CD14-positive monocyte (primary cell): ENCODE results near the gene C4BPA. TPM values are rescaled to one million over a fixed set of nuclear protein-coding genes. Genes with fewer than 3 reads are reported as not detected.

Experiments
- DNase-seq, 3 donors: peaks; one replicate each; pipeline ENCODE4 v3.0.0-alpha.2; 2011 to 2022
- H2AFZ ChIP-seq: 2 replicates; pipeline ENCODE4 v1.6.0; 2012; ENCODE audit warnings: mild to moderate bottlenecking, low read depth, low read length, inconsistent platforms; ENCODE audit not compliant: insufficient read depth, poor library complexity, severe bottlenecking
- H3K27ac ChIP-seq, 2 donors: 1 replicate in 1 of 2; 2 replicates in 1 of 2; pipeline ENCODE4 v1.5.1; 2012 to 2013; ENCODE audit warnings: low read length in 2 of 2, control low read depth in 1 of 2, inconsistent platforms in 1 of 2, low read depth in 1 of 2, mild to moderate bottlenecking in 1 of 2
- H3K27me3 ChIP-seq, 2 donors: one replicate each; pipeline versions ENCODE4 v1.6.0 to v1.6.1; 2011 to 2013; ENCODE audit warnings: low read length in 2 of 2; ENCODE audit not compliant: control insufficient read depth in 2 of 2, insufficient read depth in 2 of 2
- H3K36me3 ChIP-seq, 2 donors: replicated peaks in 1 of 2; 1 replicate in 1 of 2; 2 replicates in 1 of 2; pipeline versions ENCODE4 v1.5.1 to v1.6.1; 2012 to 2013; ENCODE audit warnings: low read length in 2 of 2, control low read depth in 1 of 2, inconsistent platforms in 1 of 2, mild to moderate bottlenecking in 1 of 2; ENCODE audit not compliant: insufficient read depth in 2 of 2, control insufficient read depth in 1 of 2
- H3K4me1 ChIP-seq, 2 donors: 1 replicate in 1 of 2; 2 replicates in 1 of 2; pipeline versions ENCODE4 v1.5.1 to v1.6.1; 2012 to 2013; ENCODE audit warnings: low read length in 2 of 2, control low read depth in 1 of 2, inconsistent platforms in 1 of 2, mild to moderate bottlenecking in 1 of 2, moderate library complexity in 1 of 2; ENCODE audit not compliant: insufficient read depth in 2 of 2, control insufficient read depth in 1 of 2
- H3K4me2 ChIP-seq: replicated peaks from 2 replicates; pipeline ENCODE3; 2012; ENCODE audit warnings: low read length, moderate library complexity, mild to moderate bottlenecking; ENCODE audit not compliant: poor library complexity, severe bottlenecking; ENCODE audit errors: extremely low read depth
- H3K4me3 ChIP-seq, 3 experiments: fragments of 200-600 bp in 1 of 3; sonication (generic) in 1 of 3; replicated peaks in 1 of 3; 1 replicate in 2 of 3; 2 replicates in 1 of 3; pipeline ENCODE4 v1.5.1; 2011 to 2013; ENCODE audit warnings: low read length in 3 of 3, mild to moderate bottlenecking in 3 of 3, control low read depth in 2 of 3, low read depth in 2 of 3, inconsistent platforms in 1 of 3, moderate library complexity in 1 of 3
- H3K79me2 ChIP-seq: 2 replicates; pipeline ENCODE4 v1.6.0; 2012; ENCODE audit warnings: mild to moderate bottlenecking, control low read depth, inconsistent platforms, low read length, moderate library complexity; ENCODE audit not compliant: insufficient read depth
- H3K9ac ChIP-seq: 2 replicates; pipeline ENCODE4 v1.6.0; 2017; ENCODE audit warnings: low read length, mild to moderate bottlenecking; ENCODE audit not compliant: insufficient read depth, poor library complexity, severe bottlenecking
- H3K9me3 ChIP-seq, 2 donors: replicated peaks in 1 of 2; 1 replicate in 1 of 2; 2 replicates in 1 of 2; pipeline versions ENCODE4 v1.5.1 to v1.6.1; 2012 to 2013; ENCODE audit warnings: low read length in 2 of 2, control low read depth in 1 of 2; ENCODE audit not compliant: control insufficient read depth in 1 of 2, insufficient read depth in 1 of 2
- H4K20me1 ChIP-seq: 2 replicates; pipeline ENCODE4 v1.6.0; 2012; ENCODE audit warnings: mild to moderate bottlenecking, low read length, control low read depth, moderate library complexity; ENCODE audit not compliant: insufficient read depth
- H3K27ac Mint-ChIP-seq, 7 donors: one replicate each; pipeline ENCODE4 v1.8.0; 2020; ENCODE audit warnings: mild to moderate bottlenecking in 7 of 7, mixed read lengths in 7 of 7, moderate library complexity in 6 of 7, inconsistent platforms in 2 of 7
- H3K27me3 Mint-ChIP-seq, 3 donors: one replicate each; pipeline ENCODE4 v1.8.0; 2021 to 2022; ENCODE audit warnings: low read depth in 3 of 3, mild to moderate bottlenecking in 3 of 3, mixed read lengths in 3 of 3, moderate library complexity in 3 of 3, inconsistent platforms in 1 of 3
- H3K36me3 Mint-ChIP-seq, 2 donors: one replicate each; pipeline ENCODE4 v1.8.0; 2020; ENCODE audit warnings: mixed read lengths in 2 of 2, inconsistent platforms in 1 of 2, mild to moderate bottlenecking in 1 of 2
- H3K4me1 Mint-ChIP-seq: one replicate; pipeline ENCODE4 v1.8.0; 2020; ENCODE audit warnings: mild to moderate bottlenecking, mixed read lengths
- H3K4me3 Mint-ChIP-seq, 2 donors: one replicate each; pipeline ENCODE4 v1.8.0; 2020; ENCODE audit warnings: mild to moderate bottlenecking in 2 of 2, mixed read lengths in 2 of 2, moderate library complexity in 1 of 2
- H3K9me3 Mint-ChIP-seq, 7 donors: one replicate each; pipeline ENCODE4 v1.8.0; 2020 to 2022; ENCODE audit warnings: mixed read lengths in 7 of 7, mild to moderate bottlenecking in 6 of 7, moderate library complexity in 6 of 7, inconsistent platforms in 2 of 7
- WGBS: methylation state at CpG from one replicate; pipeline ENCODE4 v1.1.5; 2013; ENCODE audit warnings: missing lambda C conversion rate; ENCODE audit not compliant: insufficient coverage; 5-methylcytosine and 5-hydroxymethylcytosine counted together
- intact Hi-C, 2 donors: fragments of 100-400 bp; cut with micrococcal nuclease; formaldehyde crosslinking; loops; one replicate each; pipeline versions ENCODE4 v1.15.0 to v1.15.1; 2023
- polyA plus RNA-seq, 3 donors: library from polyadenylated mRNA; depleted of rRNA in 1 of 3; unstranded in 2 of 3; stranded (reverse) in 1 of 3; fragments of 300-500 nt in 2 of 3; fragments of >200 nt in 1 of 3; fragmentation: Illumina TruSeq in 2 of 3; gene quantifications; 1 replicate in 2 of 3; 2 replicates in 1 of 3; pipeline ENCODE4 v1.2.3, GENCODE V29; 2012 to 2021
- TF ChIP-seq, protein P1 (sequence below): fragments of 200-600 bp; IDR thresholded peaks from one replicate; pipeline ENCODE4 v1.8.0; 2022; ENCODE audit warnings: antibody characterized with exemption, mild to moderate bottlenecking

Gene C4BPA
- polyA plus RNA-seq, 3 donors = 0.09 to 0.25 (median 0.13) TPM

DNA sequence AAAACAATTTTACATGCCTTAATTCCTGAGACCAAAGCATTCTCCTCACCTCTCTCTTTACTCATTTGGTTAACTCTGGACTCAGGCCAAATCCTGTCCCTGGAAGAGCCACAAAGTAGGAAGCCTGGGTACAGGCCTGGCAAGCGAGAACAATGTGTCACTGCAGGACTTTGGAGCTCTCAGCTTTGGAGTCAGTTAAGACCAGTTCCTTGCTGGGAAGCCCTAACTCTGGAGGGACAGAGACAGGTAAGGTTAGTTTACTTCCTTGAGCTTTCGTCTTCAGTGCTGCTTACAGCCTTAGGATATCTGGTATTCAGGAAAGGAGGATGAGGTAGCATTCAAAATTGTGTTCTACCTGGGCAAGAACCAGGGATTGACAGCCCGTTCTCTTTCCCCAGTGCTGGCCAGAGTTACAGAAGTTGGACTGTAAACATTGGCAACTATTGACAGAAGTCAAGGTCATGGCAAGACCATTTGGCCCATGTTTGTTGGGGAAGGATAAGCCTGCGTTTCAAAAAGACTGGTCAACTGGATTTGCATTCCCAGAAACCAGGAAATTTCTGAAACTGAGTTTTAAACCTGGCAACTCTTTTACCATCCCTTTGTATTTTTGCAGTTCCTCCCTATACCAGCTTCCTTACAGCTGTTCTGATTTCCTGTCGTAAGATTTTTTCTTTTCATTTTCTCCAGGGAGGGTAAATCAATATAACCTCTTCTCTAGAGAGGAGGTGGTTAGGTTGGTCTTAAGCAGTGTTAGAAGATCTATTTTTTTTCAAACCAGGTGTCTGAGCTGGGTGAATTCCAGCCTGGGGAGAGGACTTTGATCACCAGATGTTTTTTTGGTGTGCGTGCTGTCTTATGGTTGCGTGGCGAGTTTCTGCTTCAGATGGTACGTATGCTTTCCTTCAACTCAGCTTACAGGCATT, 15.1 kb upstream of the C4BPA start, which contains the start of gene C4BPB:
Gene C4BPB, plus strand, starts transcription at position 160 of the 926 bp plus-strand sequence. Its CDS starts 672 bp downstream, at position 832.
- intact Hi-C loops = loop anchor here (10.0 kb wide), 3 partner anchors 226 to 316 kb away; partner anchors contain the start of gene CD55 (in 1 of the 2)
- TF ChIP-seq, protein P1, sequence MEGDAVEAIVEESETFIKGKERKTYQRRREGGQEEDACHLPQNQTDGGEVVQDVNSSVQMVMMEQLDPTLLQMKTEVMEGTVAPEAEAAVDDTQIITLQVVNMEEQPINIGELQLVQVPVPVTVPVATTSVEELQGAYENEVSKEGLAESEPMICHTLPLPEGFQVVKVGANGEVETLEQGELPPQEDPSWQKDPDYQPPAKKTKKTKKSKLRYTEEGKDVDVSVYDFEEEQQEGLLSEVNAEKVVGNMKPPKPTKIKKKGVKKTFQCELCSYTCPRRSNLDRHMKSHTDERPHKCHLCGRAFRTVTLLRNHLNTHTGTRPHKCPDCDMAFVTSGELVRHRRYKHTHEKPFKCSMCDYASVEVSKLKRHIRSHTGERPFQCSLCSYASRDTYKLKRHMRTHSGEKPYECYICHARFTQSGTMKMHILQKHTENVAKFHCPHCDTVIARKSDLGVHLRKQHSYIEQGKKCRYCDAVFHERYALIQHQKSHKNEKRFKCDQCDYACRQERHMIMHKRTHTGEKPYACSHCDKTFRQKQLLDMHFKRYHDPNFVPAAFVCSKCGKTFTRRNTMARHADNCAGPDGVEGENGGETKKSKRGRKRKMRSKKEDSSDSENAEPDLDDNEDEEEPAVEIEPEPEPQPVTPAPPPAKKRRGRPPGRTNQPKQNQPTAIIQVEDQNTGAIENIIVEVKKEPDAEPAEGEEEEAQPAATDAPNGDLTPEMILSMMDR = no peak
- Histone ChIP-seq H3K79me2 (no peaks in the 10 kb centered on the region), H3K4me3 (peak within 1 kb of the TSS in 1 of 3 experiments; percentile 13), H2AFZ (peak within 1 kb of the TSS; percentile 38), H3K4me2 (no peak within 1 kb of the TSS), H3K36me3 (no peaks in the 10 kb centered on the region), H3K9me3 (no peaks in the 10 kb centered on the region), H3K27me3 (peaks cover 0 to 2% of the 10 kb centered on the region in 2 donors), H3K27ac (no peak within 1 kb of the TSS), H3K9ac (no peak within 1 kb of the TSS), H4K20me1 (no peaks in the 10 kb centered on the region), H3K4me1 (peaks cover 0 to 11% of the 10 kb centered on the region in 2 donors)
- Mint-ChIP-seq H3K4me3 (peak within 1 kb of the TSS in 1 of 2 donors; percentile 66), H3K27me3 (peaks cover 0 to 3% (median 0%) of the 10 kb centered on the region in 3 donors), H3K9me3 (no peaks in the 10 kb centered on the region), H3K4me1 (peaks cover 18% of the 10 kb centered on the region), H3K36me3 (no peaks in the 10 kb centered on the region), H3K27ac (peak within 1 kb of the TSS in 2 of 7 donors; percentile 46 to 70)
- 53% methylated on average over 6 of the region's 9 CpGs for WGBS
- peak in 1 of 3 donors; percentile 39 for DNase-seq

DNA sequence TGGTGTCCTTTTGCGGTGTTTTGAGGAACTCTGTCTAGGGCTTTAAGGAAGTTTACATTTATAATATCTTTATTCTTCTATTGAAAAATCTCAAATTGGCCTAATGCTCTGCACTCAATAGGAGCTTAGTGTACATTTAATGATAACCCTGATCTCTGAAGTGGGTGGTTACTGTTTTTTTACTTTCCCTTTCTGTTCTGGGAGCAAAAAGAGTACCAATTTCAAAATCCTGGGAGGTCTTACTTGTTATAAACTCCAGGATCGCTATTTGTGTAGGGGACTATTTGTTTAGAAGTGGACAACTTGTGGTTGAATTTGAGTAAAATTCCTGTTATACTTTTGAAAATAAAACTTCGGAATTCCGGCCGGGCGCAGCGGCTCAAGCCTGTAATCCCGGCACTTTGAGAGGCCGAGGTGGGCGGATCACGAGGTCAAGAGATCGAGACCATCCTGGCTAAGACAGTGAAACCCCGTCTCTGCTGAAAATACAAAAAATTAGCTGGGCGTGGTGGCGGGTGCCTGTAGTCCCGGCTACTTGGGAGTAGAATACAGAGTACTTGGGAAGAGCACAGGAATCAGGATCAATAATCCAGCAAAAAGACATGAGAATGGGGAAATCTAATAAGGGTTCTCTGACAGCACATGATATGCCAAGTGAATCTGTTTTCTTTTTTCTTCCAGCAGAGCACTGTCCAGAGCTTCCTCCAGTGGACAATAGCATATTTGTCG, 14.2 kb upstream of the C4BPA start:
- Histone ChIP-seq H3K79me2 (no peaks in the 10 kb centered on the region), H3K9ac (no peak overlapping the region), H3K27me3 (no peaks in the 10 kb centered on the region), H3K27ac (no peak overlapping the region), H3K4me2 (no peak overlapping the region), H3K36me3 (no peaks in the 10 kb centered on the region), H4K20me1 (no peaks in the 10 kb centered on the region), H3K4me1 (peaks cover 0 to 11% of the 10 kb centered on the region in 2 donors), H3K9me3 (no peaks in the 10 kb centered on the region), H2AFZ (no peak overlapping the region), H3K4me3 (peak overlapping the region in 1 of 3 experiments; percentile 13)
- Mint-ChIP-seq H3K27ac (peak overlapping the region in 1 of 7 donors; percentile 70), H3K36me3 (no peaks in the 10 kb centered on the region), H3K4me1 (peaks cover 15% of the 10 kb centered on the region), H3K27me3 (peaks cover 0 to 3% (median 0%) of the 10 kb centered on the region in 3 donors), H3K4me3 (peak overlapping the region in 1 of 2 donors; percentile 66), H3K9me3 (no peaks in the 10 kb centered on the region)
- DNase-seq = peak in 1 of 3 donors; percentile 5
- intact Hi-C loops = loop anchor here (10.0 kb wide), 3 partner anchors 225 to 315 kb away; partner anchors contain the start of gene CD55 (in 1 of the 2)
- TF ChIP-seq, protein P1 = no peak
- WGBS = 97% methylated on average over 12 of the region's 17 CpGs
